Mammary epithelial cell (primary cell): ENCODE measurements around the gene CREBBP.

Source experiments
- CTCF ChIP-seq, 2 donors: IDR thresholded peaks in 1 of 2; conservative IDR thresholded peaks in 1 of 2; 2 replicates each; pipeline ENCODE4 v1.5.1; 2011 to 2012; ENCODE audit warnings: inconsistent platforms in 2 of 2, low read length in 2 of 2, mild to moderate bottlenecking in 2 of 2, control low read depth in 1 of 2, low read depth in 1 of 2; ENCODE audit not compliant: insufficient read depth in 1 of 2; ENCODE audit errors: extremely low read depth in 1 of 2
- EZH2 ChIP-seq: IDR thresholded peaks from 2 replicates; pipeline ENCODE4 v1.6.1; 2012; ENCODE audit warnings: low read length, inconsistent platforms, borderline replicate concordance

DNA sequence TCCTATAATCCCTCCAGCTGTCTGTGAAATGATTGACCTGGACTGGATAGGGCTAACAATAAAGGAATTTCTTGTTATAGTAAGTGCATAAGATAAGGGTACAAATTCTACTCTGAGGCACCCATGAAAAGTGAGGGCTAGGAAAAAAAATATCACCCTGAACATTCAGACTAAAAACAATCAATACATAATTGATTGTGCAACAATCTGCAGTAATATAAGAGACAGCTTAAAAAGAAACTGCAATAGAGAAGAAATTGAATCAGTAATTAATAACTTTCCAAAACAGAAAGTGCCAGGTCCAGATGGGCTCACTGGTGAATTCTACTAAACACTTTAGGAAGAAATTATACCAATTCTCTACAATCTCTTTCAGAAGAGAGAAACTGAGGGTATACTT, 44.2 kb upstream of the CREBBP start:
- no peak for TF ChIP-seq CTCF (conservative IDR thresholded peaks at IDR 0.05 in 1 of 2, IDR thresholded peaks at IDR 0.05 in 1 of 2; ENCODE audit: extremely low read depth in 1 of 2, insufficient read depth in 1 of 2, low read depth in 1 of 2, low read length in 2 of 2)
- no peak for TF ChIP-seq EZH2
